Activated CD8-positive, alpha-beta memory T cell treated with anti-CD3 and anti-CD28 coated beads, Interleukin-2, amount 10 ng/mL, durations not matched to agents 7 days and 5 days (primary cell): Measurements from ENCODE around the gene APBA3. TPM values are rescaled to one million over a fixed set of nuclear protein-coding genes. Genes with fewer than 3 reads are reported as not detected.

Source experiments
- ATAC-seq: fragments of 150-1000 bp; cut with Tn5 transposase; one replicate; pipeline ENCODE4 v1.10.0; 2021; ENCODE audit warnings: moderate library complexity
- CTCF ChIA-PET: fragments of 350-600 bp; sonication (Branson Sonifier 250); formaldehyde crosslinking; loops from one replicate; lab custom pipeline; 2021; ENCODE audit warnings: antibody characterized with exemption; lab: Charles Lee
- DNase-seq: peaks from one replicate; pipeline ENCODE4 v3.0.0-alpha.2; 2020
- H3K27ac Mint-ChIP-seq: one replicate; pipeline ENCODE4 v1.8.0; 2021; ENCODE audit warnings: mild to moderate bottlenecking, mixed read lengths
- H3K27me3 Mint-ChIP-seq: one replicate; pipeline ENCODE4 v1.8.0; 2021; ENCODE audit warnings: mixed read lengths
- H3K36me3 Mint-ChIP-seq: one replicate; pipeline ENCODE4 v1.8.0; 2021; ENCODE audit warnings: mild to moderate bottlenecking, mixed read lengths
- H3K4me1 Mint-ChIP-seq: one replicate; pipeline ENCODE4 v1.8.0; 2021; ENCODE audit warnings: mixed read lengths
- H3K4me3 Mint-ChIP-seq: one replicate; pipeline ENCODE4 v1.8.0; 2021; ENCODE audit warnings: mild to moderate bottlenecking, moderate library complexity, mixed read lengths
- H3K9me3 Mint-ChIP-seq: one replicate; pipeline ENCODE4 v1.8.0; 2022; ENCODE audit warnings: low read depth, mixed read lengths
- total RNA-seq, 2 experiments: library from RNA; stranded (reverse); gene quantifications; one replicate each; pipeline ENCODE4 v1.2.3, GENCODE V29; 2021

The APBA3 gene
- 10 to 100 TPM; 50.3 to 65.5 TPM for total RNA-seq

GRCh38 chr19:3761382-3762129 lies at the start of gene APBA3:
Gene APBA3 (minus strand): TSS chr19:3761692. CDS start chr19:3760264, 1,428 bp downstream.
- CTCF ChIA-PET, result interaction anchor here (0.7 to 6.9 kb wide), 22 partner anchors 9 to 726 kb away, joined by 3 to 68 read pairs (median 4); partner anchors contain the start of genes EEF2 and YJU2
- Mint-ChIP-seq H3K27ac (peak within 1 kb of the TSS; percentile 100), H3K9me3 (no peaks in the 10 kb centered on the region), H3K36me3 (peaks cover 4% of the 10 kb centered on the region), H3K27me3 (peaks cover 3% of the 10 kb centered on the region), H3K4me1 (peaks cover 35% of the 10 kb centered on the region), H3K4me3 (peak within 1 kb of the TSS; percentile 95)
- DNase-seq, result peak; percentile 97
- ATAC-seq, result peak; percentile 60

- Mint-ChIP-seq H3K4me3 (no peak overlapping the region), H3K27me3 (no peaks in the 10 kb centered on the region), H3K27ac (no peak overlapping the region), H3K4me1 (peaks cover 45% of the 10 kb centered on the region), H3K9me3 (peaks cover 2% of the 10 kb centered on the region), H3K36me3 (peaks cover 1% of the 10 kb centered on the region)
- DNase-seq (no peak), ATAC-seq (no peak)
- CTCF ChIA-PET, result interaction anchor here (3.5 kb wide), 1 partner anchor 12 kb away, joined by 29 read pairs; no protein-coding TSS in a partner anchor
These were observed 49.3 kb upstream of the APBA3 start for GRCh38 chr19:3810708-3811355.

DNA sequence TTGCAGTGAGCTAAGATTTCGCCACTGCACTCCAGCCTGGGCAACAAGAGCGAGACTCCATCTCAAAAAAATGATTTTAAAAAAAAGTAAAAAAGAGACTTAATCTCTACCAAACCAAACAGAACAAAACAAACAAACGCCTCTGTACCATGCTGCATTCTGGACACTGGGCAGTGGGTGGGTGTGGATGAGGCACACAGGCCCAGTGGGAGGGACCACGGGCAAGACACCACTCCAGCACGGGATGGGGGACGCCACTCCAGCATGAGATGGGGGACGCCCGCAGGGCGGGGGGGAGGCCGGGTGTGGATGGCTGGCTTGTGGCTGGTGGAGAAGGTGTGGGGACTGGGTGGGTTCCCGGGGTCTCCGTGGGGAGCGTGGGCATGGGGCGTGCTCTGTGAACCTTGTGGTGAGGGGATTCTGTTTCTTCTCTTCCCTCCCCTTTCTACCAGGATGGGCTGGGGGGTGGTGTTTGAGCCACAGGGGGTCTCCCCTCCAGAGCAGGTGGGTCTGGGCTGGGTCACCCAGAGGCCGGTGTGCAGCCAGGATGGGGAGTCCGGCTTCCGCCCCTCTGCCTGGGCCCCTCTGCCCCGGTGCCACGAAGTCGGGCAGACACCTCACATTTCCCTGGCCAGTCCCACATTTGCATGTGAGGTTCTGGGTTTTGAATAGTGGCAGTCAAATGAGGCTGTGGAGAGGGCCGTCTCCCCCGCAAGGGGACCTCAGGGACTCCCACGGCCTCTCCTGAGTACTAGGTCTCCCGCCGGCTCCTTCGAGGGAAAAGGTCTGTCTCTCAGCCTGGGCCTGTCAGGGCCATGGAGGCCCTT lies 48.6 kb upstream of the APBA3 start:
- DNase-seq (no peak), ATAC-seq (no peak)
- CTCF ChIA-PET, result interaction anchor here (3.5 kb wide), 1 partner anchor 12 kb away, joined by 29 read pairs; no protein-coding TSS in a partner anchor
- Mint-ChIP-seq H3K4me1 (peaks cover 50% of the 10 kb centered on the region), H3K36me3 (peaks cover 1% of the 10 kb centered on the region), H3K4me3 (no peak overlapping the region), H3K27me3 (no peaks in the 10 kb centered on the region), H3K27ac (no peak overlapping the region), H3K9me3 (peaks cover 2% of the 10 kb centered on the region)

DNA sequence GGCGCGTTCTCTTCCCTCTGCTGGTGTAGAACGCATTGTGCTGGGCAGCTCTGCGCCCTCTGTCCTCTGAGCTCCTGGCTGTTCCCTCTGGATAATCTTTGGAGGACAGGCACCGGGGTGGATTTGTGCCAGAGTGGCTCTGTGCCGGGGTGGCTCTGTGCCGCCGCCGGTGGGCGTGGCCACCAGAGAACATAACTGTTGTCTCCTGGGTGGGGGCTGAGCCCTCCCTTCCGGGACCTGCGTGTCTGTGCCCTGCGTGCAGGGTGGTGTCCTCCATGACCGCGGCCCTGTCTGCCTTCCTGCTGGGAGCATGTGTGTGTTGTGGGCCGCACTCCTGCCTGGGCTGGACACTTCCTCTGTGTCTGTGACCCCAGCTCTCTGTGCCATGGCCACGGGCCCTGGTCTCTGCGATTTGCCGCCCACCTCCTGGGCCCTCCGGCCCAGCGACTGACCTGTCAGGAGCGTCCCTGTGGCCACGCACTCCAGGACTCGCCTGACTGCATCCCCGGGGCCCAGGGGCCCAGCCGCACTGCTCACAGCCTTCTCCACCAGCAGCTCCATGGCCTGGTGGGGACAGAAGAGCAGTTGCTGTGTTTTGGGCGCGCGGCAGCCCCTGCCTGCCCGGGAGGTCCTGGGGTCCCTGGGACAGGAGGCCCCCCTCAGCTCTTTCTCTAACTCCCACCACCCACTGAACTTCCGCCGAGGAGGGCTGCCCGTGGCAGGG lies 47.1 kb upstream of the APBA3 start:
- CTCF ChIA-PET, result no interaction called here
- Mint-ChIP-seq H3K4me3 (no peak overlapping the region), H3K9me3 (peaks cover 2% of the 10 kb centered on the region), H3K36me3 (no peaks in the 10 kb centered on the region), H3K4me1 (peaks cover 45% of the 10 kb centered on the region), H3K27ac (no peak overlapping the region), H3K27me3 (no peaks in the 10 kb centered on the region)
- DNase-seq (no peak), ATAC-seq (no peak)

DNA sequence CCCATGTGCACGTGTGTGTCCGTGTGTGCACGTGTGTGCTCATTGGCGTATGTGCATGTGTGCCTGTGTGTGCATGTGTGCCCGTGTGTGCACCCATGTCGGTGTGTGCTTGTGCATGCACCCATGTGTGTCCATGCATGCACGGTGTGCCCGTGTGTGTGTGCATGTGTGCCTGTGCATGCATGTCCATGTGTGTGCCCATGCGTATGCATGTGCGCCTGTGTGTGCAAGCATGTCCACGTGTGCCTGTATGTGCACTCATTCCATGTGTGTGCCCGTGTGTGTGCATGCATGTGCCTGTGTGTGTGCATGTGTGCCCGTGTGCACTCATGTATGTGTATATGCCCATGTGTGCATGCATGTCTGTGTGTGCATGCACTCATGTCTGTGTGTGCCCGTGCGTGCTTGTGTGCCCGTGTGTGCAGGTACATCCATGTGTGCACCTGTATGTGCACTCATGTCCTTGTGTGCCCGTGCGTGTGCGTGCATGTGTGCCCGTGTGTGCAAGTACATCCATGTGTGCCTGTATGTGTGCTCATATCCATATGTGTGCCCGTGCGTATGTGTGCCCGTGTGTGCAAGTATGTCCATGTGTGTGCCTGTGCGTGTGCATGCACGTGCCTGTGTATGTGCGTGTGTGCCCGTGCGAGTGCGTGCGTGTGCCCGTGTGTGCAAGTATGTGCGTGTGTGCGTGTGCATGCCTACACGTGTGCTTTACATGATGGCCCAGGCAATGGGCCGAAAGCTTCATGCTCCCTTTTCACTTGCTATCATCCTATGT lies 46.3 kb upstream of the APBA3 start:
- H3K4me1 Mint-ChIP-seq, result peaks cover 37% of the 10 kb centered on the region
- H3K27me3 Mint-ChIP-seq, result no peaks in the 10 kb centered on the region
- H3K27ac Mint-ChIP-seq, result no peak overlapping the region
- CTCF ChIA-PET, result no interaction called here
- H3K9me3 Mint-ChIP-seq, result peaks cover 2% of the 10 kb centered on the region
- H3K36me3 Mint-ChIP-seq, result no peaks in the 10 kb centered on the region
- DNase-seq (no peak), ATAC-seq (no peak)
- H3K4me3 Mint-ChIP-seq, result no peak overlapping the region

DNA sequence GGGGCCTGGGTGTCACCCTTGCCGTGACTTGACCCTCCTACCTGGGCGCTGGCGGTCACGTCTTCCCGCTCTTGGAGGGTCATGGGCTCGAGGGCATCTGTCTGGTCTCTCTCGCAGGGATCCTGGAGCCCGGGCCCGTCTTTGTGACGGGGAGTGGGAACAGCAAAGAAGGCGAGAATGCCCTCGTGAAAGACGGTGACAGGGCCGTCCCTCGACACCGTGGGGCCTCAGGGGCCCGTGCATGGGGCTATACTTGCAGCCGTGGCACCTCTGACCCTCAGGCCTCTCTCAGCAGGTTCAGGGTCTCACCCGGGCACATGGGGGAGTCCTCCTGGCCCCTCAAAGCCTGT lies 45.6 kb upstream of the APBA3 start:
- Mint-ChIP-seq H3K27ac (no peak overlapping the region), H3K27me3 (no peaks in the 10 kb centered on the region), H3K4me1 (peaks cover 31% of the 10 kb centered on the region)

DNA sequence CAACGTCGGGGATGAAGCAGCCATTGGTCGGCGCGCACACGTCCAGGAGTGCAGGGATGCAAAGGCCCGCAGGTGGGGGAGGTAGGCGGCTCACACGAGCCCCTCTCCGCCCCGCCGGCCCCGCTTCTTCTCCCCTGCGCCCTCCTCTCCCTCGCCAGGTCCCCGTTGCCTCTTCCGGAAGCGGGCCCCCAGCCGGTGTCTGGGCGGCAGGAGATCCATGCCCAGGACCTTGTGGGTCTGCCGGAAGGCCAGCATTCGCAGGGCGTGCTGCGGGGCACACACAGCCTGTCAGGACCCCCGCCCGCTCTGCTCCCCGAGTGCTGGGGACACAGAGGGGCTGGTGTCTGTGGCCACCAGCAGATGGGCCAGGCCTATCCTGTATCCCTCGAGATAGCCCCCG lies 44.4 kb upstream of the APBA3 start:
- no peak overlapping the region for H3K4me3 Mint-ChIP-seq

More for the DNA sequence above, 45.6 kb upstream of the APBA3 start:
- ATAC-seq (no peak), DNase-seq (no peak)
- no peak overlapping the region for H3K4me3 Mint-ChIP-seq
- CTCF ChIA-PET, result no interaction called here
- H3K36me3 Mint-ChIP-seq, result no peaks in the 10 kb centered on the region
- H3K9me3 Mint-ChIP-seq, result peaks cover 2% of the 10 kb centered on the region

DNA sequence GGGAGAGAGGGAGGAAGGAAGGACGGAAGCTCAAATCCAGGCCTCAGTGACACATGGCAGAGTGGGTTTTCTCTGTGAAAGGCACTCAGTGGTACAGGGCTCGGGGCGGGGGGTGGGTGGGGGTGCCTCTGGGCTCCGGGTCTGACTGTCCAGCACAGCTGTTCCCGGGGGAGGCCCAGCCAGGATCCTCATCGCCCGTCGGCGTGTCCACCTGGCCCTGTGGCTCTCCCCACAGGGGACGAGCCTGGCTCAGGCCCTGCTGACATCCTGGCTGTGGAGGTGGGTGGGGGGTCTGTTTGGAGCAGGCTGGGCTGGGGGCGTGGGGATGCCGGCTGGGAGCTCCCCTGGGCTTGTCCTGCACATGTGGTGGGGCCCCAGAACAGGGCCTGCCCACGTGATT lies 42.9 kb upstream of the APBA3 start:
- no peak overlapping the region for H3K4me3 Mint-ChIP-seq
- DNase-seq (no peak), ATAC-seq (no peak)
- peaks cover 42% of the 10 kb centered on the region for H3K4me1 Mint-ChIP-seq
- H3K27me3 Mint-ChIP-seq, result peaks cover 8% of the 10 kb centered on the region
- H3K27ac Mint-ChIP-seq, result no peak overlapping the region
- H3K36me3 Mint-ChIP-seq, result no peaks in the 10 kb centered on the region
- peaks cover 2% of the 10 kb centered on the region for H3K9me3 Mint-ChIP-seq
- CTCF ChIA-PET, result interaction anchor here (0.6 to 1.8 kb wide), 6 partner anchors 8 to 20 kb away, joined by 3 to 8 read pairs (median 5); no protein-coding TSS in a partner anchor

More for the DNA sequence above, 44.4 kb upstream of the APBA3 start:
- Mint-ChIP-seq H3K27me3 (peaks cover 5% of the 10 kb centered on the region), H3K36me3 (no peaks in the 10 kb centered on the region), H3K9me3 (peaks cover 2% of the 10 kb centered on the region), H3K27ac (no peak overlapping the region), H3K4me1 (peaks cover 38% of the 10 kb centered on the region)
- ATAC-seq, result no peak
- CTCF ChIA-PET, result interaction anchor here (1.8 kb wide), 1 partner anchor 16 kb away, joined by 4 read pairs; no protein-coding TSS in a partner anchor
- no peak for DNase-seq

DNA sequence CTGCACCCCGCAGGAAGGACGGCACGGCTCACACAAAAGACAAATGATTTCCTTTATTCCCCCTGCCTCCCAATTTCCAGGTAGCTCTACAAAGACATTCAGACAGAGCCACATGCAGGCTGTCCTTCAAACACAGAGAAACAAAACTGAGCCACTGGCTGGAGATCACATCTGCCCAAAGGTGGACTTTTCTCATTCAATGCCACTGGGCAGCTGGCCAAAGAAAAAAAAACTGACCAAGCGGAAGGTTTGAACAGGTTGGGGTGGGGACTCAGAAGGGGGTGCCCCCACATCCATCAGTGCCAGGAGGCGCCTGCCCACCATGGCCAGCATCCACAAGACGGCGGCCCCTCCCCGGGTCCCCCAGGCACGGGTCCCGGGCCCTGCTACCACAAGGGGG lies 42.5 kb upstream of the APBA3 start:
- DNase-seq (no peak), ATAC-seq (no peak)
- H3K27me3 Mint-ChIP-seq, result peaks cover 12% of the 10 kb centered on the region
- no peaks in the 10 kb centered on the region for H3K36me3 Mint-ChIP-seq
- H3K27ac Mint-ChIP-seq, result no peak overlapping the region
- peaks cover 47% of the 10 kb centered on the region for H3K4me1 Mint-ChIP-seq
- H3K4me3 Mint-ChIP-seq, result no peak overlapping the region
- CTCF ChIA-PET, result interaction anchor here (0.6 to 1.6 kb wide), 5 partner anchors 8 to 20 kb away, joined by 3 to 8 read pairs (median 6); no protein-coding TSS in a partner anchor
- peaks cover 2% of the 10 kb centered on the region for H3K9me3 Mint-ChIP-seq

- no peak for DNase-seq
- Mint-ChIP-seq H3K4me3 (no peak overlapping the region), H3K4me1 (peaks cover 48% of the 10 kb centered on the region), H3K9me3 (peaks cover 2% of the 10 kb centered on the region), H3K36me3 (no peaks in the 10 kb centered on the region), H3K27me3 (peaks cover 12% of the 10 kb centered on the region), H3K27ac (no peak overlapping the region)
- ATAC-seq, result no peak
- CTCF ChIA-PET, result interaction anchor here (0.9 to 1.0 kb wide), 2 partner anchors 9 to 14 kb away, joined by 3 read pairs; no protein-coding TSS in a partner anchor
These were observed 41.8 kb upstream of the APBA3 start for GRCh38 chr19:3803114-3803888.

- Mint-ChIP-seq H3K4me1 (peaks cover 40% of the 10 kb centered on the region), H3K36me3 (peaks cover 8% of the 10 kb centered on the region), H3K27ac (no peak overlapping the region), H3K27me3 (peaks cover 12% of the 10 kb centered on the region), H3K4me3 (peak overlapping the region; percentile 46), H3K9me3 (peaks cover 5% of the 10 kb centered on the region)
- DNase-seq, result peak; percentile 79
- ATAC-seq, result peak; percentile 71
- CTCF ChIA-PET, result interaction anchor here (1.4 to 2.5 kb wide), 2 partner anchors 11 to 17 kb away, joined by 4 to 5 read pairs; no protein-coding TSS in a partner anchor
These were observed 40.1 kb upstream of the APBA3 start for GRCh38 chr19:3801412-3802096.
